ENCODE results near the gene KLF7. TPM values are rescaled to one million over a fixed set of nuclear protein-coding genes. Genes with fewer than 3 reads are reported as not detected.

The KLF7 gene
- total RNA-seq, 1 experiment from 2014 or later = 13.1 TPM

DNA sequence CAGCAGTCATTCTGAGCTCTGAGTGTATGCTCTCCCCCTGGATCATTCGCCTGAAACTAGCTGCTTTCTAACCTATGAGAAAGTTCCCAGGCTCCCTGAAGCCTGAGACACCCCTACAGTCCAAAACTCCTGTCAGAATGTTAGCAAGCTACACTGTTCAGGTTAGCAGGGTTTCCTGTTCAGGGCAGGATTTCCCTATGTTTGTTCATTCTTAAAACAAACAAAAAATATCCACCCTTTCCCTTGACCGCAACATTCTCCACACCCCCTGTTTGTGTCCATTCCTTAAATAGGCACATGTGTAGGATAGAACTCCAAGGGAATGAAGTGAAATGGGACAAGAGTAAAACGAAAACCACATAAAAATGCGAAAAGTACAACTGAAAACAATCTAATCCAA is 83.1 kb downstream of the KLF7 start:
- H3K36me3 ChIP-seq = peaks cover 66% of the 10 kb centered on the region

GRCh38 chr2:207078186-207078798 is 87.5 kb downstream of the KLF7 start:
- peaks cover 37% of the 10 kb centered on the region for H3K36me3 ChIP-seq
- no peaks in the 10 kb centered on the region for H3K27me3 ChIP-seq (replicated peaks)
- H3K9me3 ChIP-seq (replicated peaks) = no peaks in the 10 kb centered on the region
- no peak for DNase-seq (ENCODE audit: low read depth in 1 of 2, low spot score in 2 of 2)
- no peak overlapping the region for H3K4me3 ChIP-seq
- H3K27ac ChIP-seq = no peak overlapping the region
- peaks cover 25% of the 10 kb centered on the region for H3K4me1 ChIP-seq (replicated peaks)

More for the DNA sequence above, 83.1 kb downstream of the KLF7 start:
- Histone ChIP-seq H3K4me1 (replicated peaks) (peaks cover 22% of the 10 kb centered on the region), H3K27me3 (replicated peaks) (no peaks in the 10 kb centered on the region), H3K4me3 (no peak overlapping the region), H3K27ac (peak overlapping the region; percentile 26; the same call in 1 of the 2 replicates), H3K9me3 (replicated peaks) (no peaks in the 10 kb centered on the region)
- peak in 1 of 2 experiments; percentile 75 for DNase-seq (ENCODE audit: low read depth in 1 of 2, low spot score in 2 of 2)

DNA sequence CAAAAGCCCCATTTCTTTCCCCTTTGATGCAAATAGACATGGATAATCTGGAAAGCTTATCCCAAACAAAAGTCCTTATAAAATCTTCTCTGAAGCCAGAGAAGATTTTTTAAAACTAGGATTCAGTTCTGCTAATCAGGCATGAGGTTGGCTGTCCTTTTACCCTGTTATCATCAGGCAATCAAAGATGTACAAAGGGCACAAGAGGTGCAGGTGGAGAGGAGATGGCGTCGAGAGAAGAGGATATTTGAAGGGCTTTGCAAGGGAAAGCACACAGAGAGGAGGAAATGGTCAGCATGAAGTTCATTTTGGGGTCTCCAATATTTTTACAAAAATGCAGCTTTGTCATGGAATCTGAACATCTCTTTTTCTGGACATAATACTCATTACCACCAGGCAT is 88.5 kb downstream of the KLF7 start:
- no peak overlapping the region for H3K27ac ChIP-seq
- H3K9me3 ChIP-seq (replicated peaks) = no peaks in the 10 kb centered on the region
- no peak overlapping the region for H3K4me3 ChIP-seq
- no peak for DNase-seq (ENCODE audit: low read depth in 1 of 2, low spot score in 2 of 2)
- peaks cover 34% of the 10 kb centered on the region for H3K36me3 ChIP-seq
- H3K4me1 ChIP-seq (replicated peaks) = peaks cover 15% of the 10 kb centered on the region
- H3K27me3 ChIP-seq (replicated peaks) = no peaks in the 10 kb centered on the region

DNA sequence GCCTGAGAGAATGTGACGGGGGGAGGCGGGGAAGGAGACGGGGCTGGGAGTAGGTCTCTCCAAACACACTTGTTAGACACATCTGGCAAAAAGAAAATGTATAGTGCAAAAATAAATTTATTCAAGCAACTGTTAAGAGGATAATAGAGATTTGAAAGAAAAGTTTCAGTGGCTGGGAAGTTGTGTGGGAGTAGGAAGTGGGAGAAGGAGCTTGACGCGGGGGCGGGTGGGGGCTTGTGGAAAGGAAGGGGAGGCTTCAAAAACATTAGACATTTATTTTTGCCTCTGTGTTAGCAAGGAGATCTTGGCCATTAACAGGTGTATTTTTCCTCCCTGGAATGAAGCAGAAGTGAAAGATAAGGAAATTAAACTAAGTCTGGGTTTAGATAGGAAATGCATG is 90.3 kb downstream of the KLF7 start:
- no peaks in the 10 kb centered on the region for H3K27me3 ChIP-seq (replicated peaks)
- H3K9me3 ChIP-seq (replicated peaks) = no peaks in the 10 kb centered on the region
- no peak overlapping the region for H3K27ac ChIP-seq
- peaks cover 12% of the 10 kb centered on the region for H3K4me1 ChIP-seq (replicated peaks)
- H3K36me3 ChIP-seq = peaks cover 19% of the 10 kb centered on the region
- no peak for DNase-seq (ENCODE audit: low read depth in 1 of 2, low spot score in 2 of 2)
- H3K4me3 ChIP-seq = no peak overlapping the region

GRCh38 chr2:207073801-207074678 is 91.7 kb downstream of the KLF7 start:
- no peak for DNase-seq (ENCODE audit: low read depth in 1 of 2, low spot score in 2 of 2)
- Histone ChIP-seq H3K36me3 (0 out of 2 replicates have a peak, but pooled peaks cover 7% of the 10 kb centered on the region), H3K27ac (no peak overlapping the region), H3K4me1 (replicated peaks) (peaks cover 12% of the 10 kb centered on the region), H3K27me3 (replicated peaks) (no peaks in the 10 kb centered on the region), H3K4me3 (no peak overlapping the region), H3K9me3 (replicated peaks) (no peaks in the 10 kb centered on the region)

DNA sequence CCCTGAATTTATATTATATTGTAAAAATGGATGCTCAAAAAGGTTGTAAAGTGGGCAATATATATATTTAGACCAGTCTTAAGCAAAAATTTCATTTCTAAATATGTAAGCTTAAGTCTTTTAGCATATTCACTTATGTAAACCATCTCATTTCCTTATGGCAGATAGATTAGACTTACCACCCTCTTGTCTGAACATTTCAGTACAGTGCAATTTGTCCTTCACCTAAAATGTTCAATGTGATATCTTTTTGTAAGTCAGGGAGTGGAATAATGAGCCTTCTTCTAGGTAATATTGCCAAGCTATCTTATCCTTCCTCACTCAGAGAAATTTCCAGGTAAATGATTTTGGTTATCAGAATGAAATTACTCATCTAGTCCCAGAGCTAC is 92.3 kb downstream of the KLF7 start:
- Histone ChIP-seq H3K4me3 (no peak overlapping the region), H3K36me3 (0 out of 2 replicates have a peak, but pooled peaks cover 7% of the 10 kb centered on the region), H3K27ac (no peak overlapping the region), H3K4me1 (replicated peaks) (peaks cover 12% of the 10 kb centered on the region), H3K9me3 (replicated peaks) (no peaks in the 10 kb centered on the region), H3K27me3 (replicated peaks) (no peaks in the 10 kb centered on the region)
- no peak for DNase-seq (ENCODE audit: low read depth in 1 of 2, low spot score in 2 of 2)

DNA sequence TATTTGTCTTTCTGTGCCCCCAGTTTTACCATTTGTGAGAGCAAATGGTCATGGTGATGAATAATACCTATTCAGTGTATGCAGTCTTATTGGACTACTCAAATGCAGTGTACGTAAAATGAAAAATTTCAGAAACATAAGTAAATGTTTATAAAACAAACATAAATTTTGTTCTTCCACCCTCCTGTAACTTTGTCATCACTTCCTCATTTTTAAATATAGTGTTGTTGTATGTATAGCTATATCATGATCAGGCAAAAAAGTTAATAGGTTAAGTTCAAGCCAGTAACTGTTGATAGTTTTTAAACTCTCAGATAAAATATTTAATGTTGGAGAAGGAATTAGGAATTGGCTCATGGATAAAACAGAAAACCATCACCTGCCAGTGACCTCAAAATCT is 93.2 kb downstream of the KLF7 start:
- 0 out of 2 replicates have a peak, but pooled peaks cover 3% of the 10 kb centered on the region for H3K36me3 ChIP-seq
- H3K4me1 ChIP-seq (replicated peaks) = peaks cover 12% of the 10 kb centered on the region
- no peaks in the 10 kb centered on the region for H3K27me3 ChIP-seq (replicated peaks)
- H3K27ac ChIP-seq = no peak overlapping the region
- no peak for DNase-seq (ENCODE audit: low read depth in 1 of 2, low spot score in 2 of 2)
- no peaks in the 10 kb centered on the region for H3K9me3 ChIP-seq (replicated peaks)
- H3K4me3 ChIP-seq = no peak overlapping the region

- peaks cover 14% of the 10 kb centered on the region for H3K4me1 ChIP-seq (replicated peaks)
- no peak overlapping the region for H3K4me3 ChIP-seq
- H3K27ac ChIP-seq = no peak overlapping the region
Measured at GRCh38 chr2:207071820-207072219, 93.9 kb downstream of the KLF7 start.

GRCh38 chr2:207067473-207067872 is 98.3 kb downstream of the KLF7 start:
- DNase-seq (ENCODE audit: low read depth in 1 of 2, low spot score in 2 of 2) = no peak

More at GRCh38 chr2:207071820-207072219, 93.9 kb downstream of the KLF7 start:
- Histone ChIP-seq H3K27me3 (replicated peaks) (no peaks in the 10 kb centered on the region), H3K36me3 (0 out of 2 replicates have a peak, but pooled peaks cover 3% of the 10 kb centered on the region), H3K9me3 (replicated peaks) (no peaks in the 10 kb centered on the region)
- no peak for DNase-seq (ENCODE audit: low read depth in 1 of 2, low spot score in 2 of 2)

GRCh38 chr2:207066791-207067460 is 98.8 kb downstream of the KLF7 start:
- 0 out of 2 replicates have a peak, but pooled peaks cover 8% of the 10 kb centered on the region for H3K4me1 ChIP-seq (replicated peaks)
- no peaks in the 10 kb centered on the region for H3K36me3 ChIP-seq
- H3K27me3 ChIP-seq (replicated peaks) = no peaks in the 10 kb centered on the region
- DNase-seq (ENCODE audit: low read depth in 1 of 2, low spot score in 2 of 2) = no peak
- H3K4me3 ChIP-seq = no peak overlapping the region
- no peaks in the 10 kb centered on the region for H3K9me3 ChIP-seq (replicated peaks)
- no peak overlapping the region for H3K27ac ChIP-seq

More at GRCh38 chr2:207067473-207067872, 98.3 kb downstream of the KLF7 start:
- no peak overlapping the region for H3K27ac ChIP-seq
- no peak overlapping the region for H3K4me3 ChIP-seq
- H3K9me3 ChIP-seq (replicated peaks) = no peaks in the 10 kb centered on the region
- no peaks in the 10 kb centered on the region for H3K27me3 ChIP-seq (replicated peaks)
- H3K4me1 ChIP-seq (replicated peaks) = 0 out of 2 replicates have a peak, but pooled peaks cover 8% of the 10 kb centered on the region
- H3K36me3 ChIP-seq = no peaks in the 10 kb centered on the region

DNA sequence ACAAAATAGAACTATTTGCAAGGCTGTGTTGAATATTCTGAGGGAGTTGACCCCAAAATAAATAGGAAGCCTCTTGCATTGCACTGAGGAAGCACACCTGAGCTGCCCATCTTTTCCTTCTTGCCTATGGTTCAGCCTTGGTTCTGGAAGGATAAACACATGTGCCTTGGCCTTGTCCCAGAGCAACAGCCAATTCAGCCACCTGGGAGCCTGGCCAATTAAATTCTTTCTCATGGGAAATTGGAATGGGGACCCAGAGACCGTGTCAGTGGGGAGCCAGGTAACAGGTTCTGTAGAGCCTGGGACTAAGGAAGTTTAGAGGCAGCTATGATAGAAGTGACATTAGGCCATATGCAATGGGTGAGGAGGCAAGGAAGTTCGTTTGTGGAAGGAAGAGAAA is 99.6 kb downstream of the KLF7 start:
- Histone ChIP-seq H3K4me1 (replicated peaks) (0 out of 2 replicates have a peak, but pooled peaks cover 8% of the 10 kb centered on the region), H3K4me3 (no peak overlapping the region), H3K27me3 (replicated peaks) (no peaks in the 10 kb centered on the region), H3K27ac (no peak overlapping the region), H3K36me3 (no peaks in the 10 kb centered on the region), H3K9me3 (replicated peaks) (no peaks in the 10 kb centered on the region)
- no peak for DNase-seq (ENCODE audit: low read depth in 1 of 2, low spot score in 2 of 2)

GRCh38 chr2:207064128-207064690 is 101.5 kb downstream of the KLF7 start:
- Histone ChIP-seq H3K27ac (no peak overlapping the region), H3K27me3 (replicated peaks) (no peaks in the 10 kb centered on the region), H3K9me3 (replicated peaks) (no peaks in the 10 kb centered on the region), H3K4me3 (no peak overlapping the region), H3K4me1 (replicated peaks) (0 out of 2 replicates have a peak, but pooled peaks cover 8% of the 10 kb centered on the region), H3K36me3 (no peaks in the 10 kb centered on the region)
- no peak for DNase-seq (ENCODE audit: low read depth in 1 of 2, low spot score in 2 of 2)

DNA sequence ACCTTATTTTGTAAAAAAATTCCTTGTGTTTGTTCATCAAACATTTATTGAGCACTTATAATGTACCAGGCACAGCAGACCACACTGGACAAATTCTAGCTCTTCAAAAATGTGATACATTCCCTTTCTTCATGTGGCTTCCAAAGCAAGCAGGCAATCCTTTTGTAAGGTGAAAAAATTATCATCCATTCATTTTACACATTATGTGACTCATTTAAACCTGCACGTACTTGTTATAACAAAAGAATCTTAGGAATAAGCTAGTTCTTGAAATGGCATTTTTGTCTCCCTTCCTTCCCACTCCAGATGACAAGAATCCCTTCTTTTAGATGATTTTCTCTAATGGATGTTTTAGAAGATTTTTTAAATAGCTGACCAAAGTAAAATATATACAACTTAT is 104.6 kb downstream of the KLF7 start:
- DNase-seq (ENCODE audit: low read depth in 1 of 2, low spot score in 2 of 2) = no peak
- Histone ChIP-seq H3K36me3 (no peaks in the 10 kb centered on the region), H3K9me3 (replicated peaks) (no peaks in the 10 kb centered on the region), H3K4me3 (no peak overlapping the region), H3K4me1 (replicated peaks) (no peaks in the 10 kb centered on the region), H3K27me3 (replicated peaks) (no peaks in the 10 kb centered on the region), H3K27ac (no peak overlapping the region)
